ENCODE results near the gene TBC1D14. TPM values are rescaled to one million over a fixed set of nuclear protein-coding genes. Genes with fewer than 3 reads are reported as not detected.

Gene TBC1D14
- total and polyA plus RNA-seq, 10 donors = 13.7 to 114 (median 68.4) TPM

- DNase-seq = no peak
- H3K36me3 ChIP-seq = peaks cover 0 to 62% (median 38%) of the 10 kb centered on the region in 6 donors
- 79 to 86% (median 85%) methylated on average over 15 of the region's 15 CpGs for WGBS, 5 donors
- intact Hi-C loops (cut with DNase I; ENCODE audit: low total_unique reads) = no loop called here
- H3K27ac ChIP-seq = peak overlapping the region in 5 of 8 donors; percentile 17 to 78 (median 67)
- no peaks in the 10 kb centered on the region for H3K9me3 ChIP-seq
- H3K4me1 ChIP-seq = peaks cover 19 to 60% (median 48%) of the 10 kb centered on the region in 6 donors
- H3K27me3 ChIP-seq (replicated peaks in 1 of 7) = no peaks in the 10 kb centered on the region
- TF ChIP-seq POLR2A (IDR thresholded peaks at IDR 0.05) (no peak), CTCF (IDR thresholded peaks at IDR 0.05 in 8 of 11, conservative IDR thresholded peaks at IDR 0.05 in 3 of 11) (no peak), POLR2AphosphoS5 (IDR thresholded peaks at IDR 0.05) (no peak)
- no peak overlapping the region for H3K4me3 ChIP-seq
Measured at GRCh38 chr4:6992728-6993677, 83.4 kb downstream of the TBC1D14 start.

GRCh38 chr4:6996481-6996880, 86.9 kb downstream of the TBC1D14 start:
- H3K36me3 ChIP-seq = peaks cover 10 to 90% (median 70%) of the 10 kb centered on the region in 6 donors
- whole genome bisulfite sequencing, 5 donors = 93 to 98% (median 97%) methylated on average over 12 of the region's 12 CpGs
- TF ChIP-seq POLR2AphosphoS5 (IDR thresholded peaks at IDR 0.05) (peak in 1 of 3 donors; percentile 11), CTCF (IDR thresholded peaks at IDR 0.05 in 8 of 11, conservative IDR thresholded peaks at IDR 0.05 in 3 of 11) (no peak)
- H3K27ac ChIP-seq = no peak overlapping the region
- H3K4me3 ChIP-seq = no peak overlapping the region
- DNase-seq = no peak
- intact Hi-C loops (cut with DNase I; ENCODE audit: low total_unique reads) = no loop called here
- H3K9me3 ChIP-seq = no peaks in the 10 kb centered on the region
- no peaks in the 10 kb centered on the region for H3K27me3 ChIP-seq (replicated peaks in 1 of 7)
- peaks cover 9 to 44% (median 19%) of the 10 kb centered on the region in 6 donors for H3K4me1 ChIP-seq

- no peak for TF ChIP-seq POLR2A (IDR thresholded peaks at IDR 0.05)
- TF ChIP-seq POLR2AphosphoS5 (IDR thresholded peaks at IDR 0.05) = peak in 1 of 3 donors; percentile 23
- Histone ChIP-seq H3K27ac (peak overlapping the region in 4 of 8 donors; percentile 50 to 75 (median 67)), H3K36me3 (peaks cover 10 to 100% (median 91%) of the 10 kb centered on the region in 6 donors), H3K27me3 (replicated peaks in 1 of 7) (no peaks in the 10 kb centered on the region), H3K4me3 (no peak overlapping the region), H3K9me3 (no peaks in the 10 kb centered on the region), H3K4me1 (peaks cover 0 to 33% (median 4%) of the 10 kb centered on the region in 6 donors)
- DNase-seq = peak; percentile 73
- intact Hi-C loops (cut with DNase I; ENCODE audit: low total_unique reads) = no loop called here
- 77 to 93% (median 79%) methylated on average over 14 of the region's 14 CpGs for WGBS, 5 donors
Measured at GRCh38 chr4:6999172-7000086, 89.8 kb downstream of the TBC1D14 start.

GRCh38 chr4:7000421-7001176, 91.0 kb downstream of the TBC1D14 start:
- TF ChIP-seq POLR2AphosphoS5 (IDR thresholded peaks at IDR 0.05) (peak in 1 of 3 donors; percentile 32), CTCF (IDR thresholded peaks at IDR 0.05 in 8 of 11, conservative IDR thresholded peaks at IDR 0.05 in 3 of 11) (no peak)
- H3K27ac ChIP-seq = no peak overlapping the region
- intact Hi-C loops (cut with DNase I; ENCODE audit: low total_unique reads) = no loop called here
- H3K4me1 ChIP-seq = peaks cover 0 to 33% (median 4%) of the 10 kb centered on the region in 6 donors
- H3K27me3 ChIP-seq (replicated peaks in 1 of 7) = no peaks in the 10 kb centered on the region
- DNase-seq = no peak
- peaks cover 11 to 100% (median 91%) of the 10 kb centered on the region in 6 donors for H3K36me3 ChIP-seq
- H3K4me3 ChIP-seq = no peak overlapping the region
- 94 to 98% (median 98%) methylated on average over 17 to 18 of the region's 18 CpGs for WGBS, 5 donors
- no peaks in the 10 kb centered on the region for H3K9me3 ChIP-seq

Measured in spleen (tissue), 11 donors.